Measurements from ENCODE around the gene CNIH3. TPM values are rescaled to one million over a fixed set of nuclear protein-coding genes. Genes with fewer than 3 reads are reported as not detected.

CNIH3 gene
- polyA plus RNA-seq, 3 donors: 8.2 to 10.3 (median 9.5) TPM

GRCh38 chr1:224739997-224740684, 124.0 kb downstream of the CNIH3 start:
- DNase-seq: no peak

- no peak for DNase-seq
Observed at GRCh38 chr1:224740685-224741052, 124.6 kb downstream of the CNIH3 start.

GRCh38 chr1:224742349-224742748, 126.2 kb downstream of the CNIH3 start:
- no peak for DNase-seq

- DNase-seq: no peak
Observed at GRCh38 chr1:224743608-224744164, 127.6 kb downstream of the CNIH3 start.

- no peak for DNase-seq
Observed at GRCh38 chr1:224744521-224744920, 128.4 kb downstream of the CNIH3 start.

- no peak for DNase-seq
Observed at GRCh38 chr1:224745394-224745793, 129.3 kb downstream of the CNIH3 start.

- no peak for DNase-seq
Observed at GRCh38 chr1:224745924-224746323, 129.8 kb downstream of the CNIH3 start.

GRCh38 chr1:224747578-224747977, 131.5 kb downstream of the CNIH3 start:
- no peak for DNase-seq

GRCh38 chr1:224749916-224750315, 133.8 kb downstream of the CNIH3 start:
- no peak for DNase-seq

- DNase-seq: no peak
Observed at GRCh38 chr1:224751624-224752311, 135.7 kb downstream of the CNIH3 start.

- DNase-seq: no peak
Observed at GRCh38 chr1:224753491-224753890, 137.4 kb downstream of the CNIH3 start.

GRCh38 chr1:224755586-224755985, 139.5 kb downstream of the CNIH3 start:
- no peak for DNase-seq

GRCh38 chr1:224757508-224757907, 141.4 kb downstream of the CNIH3 start:
- DNase-seq: no peak

- no peak for DNase-seq
Observed at GRCh38 chr1:224759135-224759534, 143.0 kb downstream of the CNIH3 start.

GRCh38 chr1:224759681-224760091, 143.6 kb downstream of the CNIH3 start:
- DNase-seq: peak; percentile 36

- no peak for DNase-seq
Observed at GRCh38 chr1:224760163-224760562, 144.0 kb downstream of the CNIH3 start.

GRCh38 chr1:224761245-224761644, 145.1 kb downstream of the CNIH3 start:
- DNase-seq: no peak

GRCh38 chr1:224762046-224762445, 145.9 kb downstream of the CNIH3 start:
- no peak for DNase-seq

GRCh38 chr1:224762701-224763100, 146.6 kb downstream of the CNIH3 start:
- DNase-seq: no peak

- DNase-seq: no peak
Observed at GRCh38 chr1:224763126-224763775, 147.1 kb downstream of the CNIH3 start.

- no peak for DNase-seq
Observed at GRCh38 chr1:224766266-224766665, 150.1 kb downstream of the CNIH3 start.

GRCh38 chr1:224767031-224767430, 150.9 kb downstream of the CNIH3 start:
- DNase-seq: no peak

- no peak for DNase-seq
Observed at GRCh38 chr1:224767676-224768075, 151.6 kb downstream of the CNIH3 start.
